OCI-LY7 (cell line): ENCODE data around the gene GDPD3. TPM values are rescaled to one million over a fixed set of nuclear protein-coding genes. Genes with fewer than 3 reads are reported as not detected.

Source experiments
- BruUV-seq: library from RNA; stranded (reverse); fragments of 400-500 nt; replicated peaks from 2 replicates; lab custom pipeline; 2021; lab: Mats Ljungman, UMichigan
- CTCF ChIA-PET: fragments of 300-600 bp; sonication (Branson Sonifier 250); formaldehyde crosslinking; loops from one replicate; lab custom pipeline; 2022; ENCODE audit warnings: antibody characterized with exemption; ENCODE audit not compliant: unreplicated experiment; lab: Charles Lee
- POLR2A ChIA-PET: fragments of 300-600 bp; sonication (Branson Sonifier 250); formaldehyde crosslinking; loops from one replicate; lab custom pipeline; 2022; ENCODE audit warnings: antibody characterized with exemption; lab: Charles Lee
- DNase-seq: peaks from one replicate; pipeline ENCODE4 v3.0.0-alpha.2; 2015; ENCODE audit warnings: low spot score
- H2AFZ ChIP-seq: fragments of 200-600 bp; sonication (generic), shearing (Covaris generic); 2 replicates; pipeline ENCODE4 v1.6.1; 2014; ENCODE audit warnings: mild to moderate bottlenecking, antibody characterized with exemption, low read length, moderate library complexity
- H3K27ac ChIP-seq: fragments of 200-600 bp; sonication (generic); 2 replicates; pipeline ENCODE4 v1.5.1; 2014; ENCODE audit warnings: mixed run types, low read depth, mild to moderate bottlenecking, moderate library complexity, low read length, inconsistent platforms; ENCODE audit not compliant: poor library complexity, severe bottlenecking
- H3K36me3 ChIP-seq: fragments of 200-600 bp; sonication (generic); 2 replicates; pipeline ENCODE4 v1.6.1; 2014; ENCODE audit warnings: mild to moderate bottlenecking, antibody characterized with exemption, low read length, moderate library complexity, mixed read lengths; ENCODE audit not compliant: insufficient read depth
- H3K4me1 ChIP-seq: fragments of 200-600 bp; sonication (generic); 2 replicates; pipeline ENCODE4 v1.5.1; 2014; ENCODE audit warnings: mild to moderate bottlenecking, low read length; ENCODE audit not compliant: insufficient read depth, poor library complexity, severe bottlenecking
- H3K4me2 ChIP-seq: fragments of 200-600 bp; sonication (generic); 2 replicates; pipeline ENCODE4 v1.6.1; 2014; ENCODE audit warnings: mild to moderate bottlenecking, low read length
- H3K4me3 ChIP-seq: fragments of 200-600 bp; sonication (generic); 2 replicates; pipeline ENCODE4 v1.5.1; 2014; ENCODE audit warnings: mild to moderate bottlenecking, low read depth, low read length; ENCODE audit not compliant: poor library complexity, severe bottlenecking
- H3K79me2 ChIP-seq: fragments of 200-600 bp; sonication (generic); 2 replicates; pipeline ENCODE4 v1.6.1; 2016; ENCODE audit warnings: low read depth, mild to moderate bottlenecking, low read length, moderate library complexity, mixed read lengths; ENCODE audit not compliant: insufficient read depth
- H3K9me2 ChIP-seq: fragments of 200-600 bp; sonication (generic); 2 replicates; pipeline ENCODE4 v1.6.1; 2016; ENCODE audit warnings: mild to moderate bottlenecking, low read length, mixed read lengths; ENCODE audit not compliant: insufficient read depth
- H3K9me3 ChIP-seq: fragments of 200-600 bp; sonication (generic); 2 replicates; pipeline ENCODE4 v1.6.1; 2014; ENCODE audit warnings: mild to moderate bottlenecking, mixed run types, low read length, mixed read lengths
- H4K20me1 ChIP-seq: fragments of 200-600 bp; sonication (generic); 2 replicates; pipeline ENCODE4 v1.6.1; 2014; ENCODE audit warnings: mild to moderate bottlenecking, antibody characterized with exemption, low read length, moderate library complexity, mixed read lengths; ENCODE audit not compliant: insufficient read depth
- CTCF ChIP-seq: fragments of 200-600 bp; sonication (generic); conservative IDR thresholded peaks from 2 replicates; pipeline ENCODE4 v1.5.1; 2014; ENCODE audit warnings: mild to moderate bottlenecking, antibody characterized with exemption, low read length, moderate library complexity, mixed read lengths
- EZH2phosphoT487 ChIP-seq: fragments of 200-600 bp; sonication (generic); IDR thresholded peaks from 2 replicates; pipeline ENCODE4 v1.6.1; 2018; ENCODE audit warnings: low read depth, borderline replicate concordance, mild to moderate bottlenecking, mixed run types, antibody characterized with exemption, low read length, moderate library complexity, mixed read lengths
- intact Hi-C: fragments of 100-400 bp; cut with micrococcal nuclease; formaldehyde crosslinking; loops from one replicate; pipeline ENCODE4 v1.10.0; 2022; ENCODE audit not compliant: unreplicated experiment
- total RNA-seq, 2 experiments: library from RNA; depleted of rRNA in 1 of 2; stranded (reverse); fragments of >200 nt in 1 of 2; shearing (Covaris generic) in 1 of 2; gene quantifications; 2 replicates each; pipeline ENCODE4 v1.2.3, GENCODE V29; 2014 to 2022

Gene GDPD3
- total RNA-seq, 2 experiments from 2014 or later, result 2.0 to 5.2 TPM

GRCh38 chr16:30136971-30137605 is 23.8 kb upstream of the GDPD3 start:
- no peak overlapping the region for H2AFZ ChIP-seq
- ChIA-PET CTCF (no interaction called here), POLR2A (interaction anchor here (1.1 kb wide), 1 partner anchor 46 kb away, joined by 3 read pairs; the partner anchor contains the start of gene CORO1A)
- no peaks in the 10 kb centered on the region for H3K36me3 ChIP-seq
- intact Hi-C loops, result no loop called here
- no peak overlapping the region for H3K4me3 ChIP-seq
- BruUV-seq, result no TSS peak
- H3K9me3 ChIP-seq, result no peaks in the 10 kb centered on the region
- no peaks in the 10 kb centered on the region for H4K20me1 ChIP-seq
- TF ChIP-seq CTCF (no peak), EZH2phosphoT487 (no peak)
- H3K4me1 ChIP-seq, result peaks cover 9% of the 10 kb centered on the region
- H3K4me2 ChIP-seq, result no peak overlapping the region
- DNase-seq, result no peak
- H3K79me2 ChIP-seq, result no peaks in the 10 kb centered on the region
- H3K27ac ChIP-seq, result no peak overlapping the region
- H3K9me2 ChIP-seq, result no peaks in the 10 kb centered on the region

- TF ChIP-seq EZH2phosphoT487, result no peak
- no peak for TF ChIP-seq CTCF
- DNase-seq, result no peak
- BruUV-seq, result no TSS peak
- H3K9me3 ChIP-seq, result no peaks in the 10 kb centered on the region
- H3K4me3 ChIP-seq, result no peak overlapping the region
- no peak overlapping the region for H3K4me2 ChIP-seq
- H2AFZ ChIP-seq, result no peak overlapping the region
- intact Hi-C loops, result no loop called here
- no peaks in the 10 kb centered on the region for H3K79me2 ChIP-seq
- no peaks in the 10 kb centered on the region for H3K4me1 ChIP-seq
- no peaks in the 10 kb centered on the region for H3K9me2 ChIP-seq
- H3K27ac ChIP-seq, result no peak overlapping the region
- ChIA-PET CTCF (no interaction called here), POLR2A (no interaction called here)
- no peaks in the 10 kb centered on the region for H4K20me1 ChIP-seq
- no peaks in the 10 kb centered on the region for H3K36me3 ChIP-seq
Measured at GRCh38 chr16:30132591-30132990, 19.3 kb upstream of the GDPD3 start.

GRCh38 chr16:30131869-30132475 is 18.6 kb upstream of the GDPD3 start:
- no peak for DNase-seq
- intact Hi-C loops, result no loop called here
- Histone ChIP-seq H3K36me3 (no peaks in the 10 kb centered on the region), H3K4me3 (no peak overlapping the region), H3K27ac (no peak overlapping the region), H2AFZ (no peak overlapping the region), H3K4me1 (no peaks in the 10 kb centered on the region), H3K9me3 (no peaks in the 10 kb centered on the region), H3K79me2 (no peaks in the 10 kb centered on the region), H3K4me2 (no peak overlapping the region), H4K20me1 (no peaks in the 10 kb centered on the region), H3K9me2 (no peaks in the 10 kb centered on the region)
- ChIA-PET POLR2A (interaction anchor here (0.6 kb wide), 1 partner anchor 44 kb away, joined by 3 read pairs; no protein-coding TSS in a partner anchor), CTCF (no interaction called here)
- no peak for TF ChIP-seq EZH2phosphoT487
- TF ChIP-seq CTCF, result no peak
- BruUV-seq, result no TSS peak
